Measurements from ENCODE around the gene CPB2.

DNA sequence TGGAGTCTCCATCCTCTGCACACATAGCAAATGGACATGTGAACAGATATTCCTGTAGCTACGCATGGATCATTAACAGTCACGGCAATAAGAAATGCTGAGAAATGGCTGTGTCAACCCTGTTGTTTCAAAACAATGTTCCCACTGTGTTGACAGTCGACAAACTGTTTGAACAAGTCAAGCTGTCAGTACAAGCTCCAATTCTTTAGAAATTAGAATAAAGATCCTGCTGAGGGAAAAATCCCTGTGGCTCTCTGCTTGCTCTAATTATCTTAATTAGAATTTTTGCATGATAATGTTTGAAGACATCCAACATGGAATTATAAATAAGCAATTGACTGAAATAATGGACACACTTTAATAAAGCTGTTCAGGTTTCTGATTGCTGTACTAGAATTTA, 37.9 kb upstream of the CPB2 start:
- TF ChIP-seq, protein P1, sequence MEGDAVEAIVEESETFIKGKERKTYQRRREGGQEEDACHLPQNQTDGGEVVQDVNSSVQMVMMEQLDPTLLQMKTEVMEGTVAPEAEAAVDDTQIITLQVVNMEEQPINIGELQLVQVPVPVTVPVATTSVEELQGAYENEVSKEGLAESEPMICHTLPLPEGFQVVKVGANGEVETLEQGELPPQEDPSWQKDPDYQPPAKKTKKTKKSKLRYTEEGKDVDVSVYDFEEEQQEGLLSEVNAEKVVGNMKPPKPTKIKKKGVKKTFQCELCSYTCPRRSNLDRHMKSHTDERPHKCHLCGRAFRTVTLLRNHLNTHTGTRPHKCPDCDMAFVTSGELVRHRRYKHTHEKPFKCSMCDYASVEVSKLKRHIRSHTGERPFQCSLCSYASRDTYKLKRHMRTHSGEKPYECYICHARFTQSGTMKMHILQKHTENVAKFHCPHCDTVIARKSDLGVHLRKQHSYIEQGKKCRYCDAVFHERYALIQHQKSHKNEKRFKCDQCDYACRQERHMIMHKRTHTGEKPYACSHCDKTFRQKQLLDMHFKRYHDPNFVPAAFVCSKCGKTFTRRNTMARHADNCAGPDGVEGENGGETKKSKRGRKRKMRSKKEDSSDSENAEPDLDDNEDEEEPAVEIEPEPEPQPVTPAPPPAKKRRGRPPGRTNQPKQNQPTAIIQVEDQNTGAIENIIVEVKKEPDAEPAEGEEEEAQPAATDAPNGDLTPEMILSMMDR (conservative IDR thresholded peaks at IDR 0.05; ENCODE audit: low read length), result no peak
- no peak for TF ChIP-seq EZH2phosphoT487 (IDR thresholded peaks at IDR 0.05; ENCODE audit: borderline replicate concordance)

Data from Loucy (cell line).